Activated gamma-delta T cell treated with Interleukin-2 at 50 U/mL for 16 hours (primary cell): ENCODE data around the gene RPRD1A.
"Not testable (repeated sequence)": the region's sequence is repeated elsewhere in the genome, so short reads cannot be mapped to it uniquely, and the experiment has no call there.

ENCODE experiments used
- DNase-seq: peaks from one replicate; pipeline ENCODE4 v3.0.0-alpha.2; 2020

The RPRD1A gene

DNA sequence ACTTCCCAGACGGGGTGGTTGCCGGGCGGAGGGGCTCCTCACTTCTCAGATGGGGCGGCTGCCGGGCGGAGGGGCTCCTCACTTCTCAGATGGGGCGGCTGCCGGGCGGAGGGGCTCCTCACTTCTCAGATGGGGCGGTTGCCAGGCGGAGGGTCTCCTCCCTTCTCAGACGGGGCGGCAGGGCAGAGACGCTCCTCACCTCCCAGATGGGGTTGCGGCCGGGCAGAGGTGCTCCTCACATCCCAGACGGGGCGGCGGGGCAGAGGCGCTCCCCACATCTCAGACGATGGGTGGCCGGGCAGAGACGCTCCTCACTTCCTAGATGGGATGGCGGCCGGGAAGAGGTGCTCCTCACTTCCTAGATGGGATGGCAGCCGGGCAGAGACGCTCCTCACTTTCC lies 10.4 kb upstream of the RPRD1A start:
- not testable (repeated sequence) for DNase-seq

DNA sequence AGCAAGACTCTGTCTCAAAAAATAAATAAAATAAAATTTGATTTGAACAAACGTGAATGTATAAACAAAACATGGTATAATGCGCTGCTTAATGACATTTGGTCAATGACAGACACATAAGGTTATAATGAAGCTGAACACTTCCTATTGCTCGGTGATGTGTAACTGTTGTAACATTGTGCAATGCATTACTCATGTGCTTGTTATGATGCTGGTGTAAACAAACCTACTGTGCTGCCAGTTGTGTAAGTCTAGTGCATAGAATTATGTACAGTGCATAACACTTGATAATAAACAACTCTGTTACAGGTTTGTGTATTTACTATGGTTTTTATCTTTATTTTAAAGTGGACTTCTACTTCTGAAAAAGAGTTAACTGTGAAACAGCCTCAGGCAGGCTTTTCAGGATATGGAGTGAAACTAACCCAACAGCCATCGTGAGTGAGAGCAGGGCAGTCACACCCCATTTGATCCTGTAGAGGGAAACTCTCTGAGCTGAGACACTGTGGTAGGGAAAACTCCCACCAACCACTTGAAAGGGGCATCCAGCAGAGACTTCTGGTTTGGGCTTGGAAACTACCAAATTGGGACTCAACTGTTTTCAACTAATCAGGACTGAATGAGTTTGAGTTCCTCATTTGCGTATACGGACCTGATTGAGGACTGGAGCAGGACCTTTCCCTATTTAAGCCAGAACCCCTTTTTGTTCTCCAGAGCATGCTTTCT lies 8.7 kb upstream of the RPRD1A start:
- DNase-seq, result no peak

DNA sequence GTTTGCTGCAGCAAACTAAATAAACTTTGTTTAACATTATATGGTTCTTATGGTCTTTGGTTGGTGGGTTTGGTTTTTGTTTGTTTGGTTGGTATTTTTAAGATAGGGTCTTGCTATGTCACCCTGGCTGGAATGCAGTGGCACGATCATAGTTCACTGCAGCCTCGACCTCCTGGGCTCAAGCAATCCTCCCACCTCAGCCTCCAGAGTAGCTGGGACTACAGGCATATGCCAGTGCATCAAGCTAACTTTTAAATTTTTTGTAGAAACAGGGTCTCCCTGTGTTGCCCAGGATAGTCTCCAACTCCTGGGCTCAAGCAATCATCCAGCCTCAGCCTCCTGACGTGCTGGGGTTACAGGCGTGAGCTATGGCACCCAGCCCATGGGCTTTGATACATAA lies 7.1 kb upstream of the RPRD1A start:
- DNase-seq, result no peak

DNA sequence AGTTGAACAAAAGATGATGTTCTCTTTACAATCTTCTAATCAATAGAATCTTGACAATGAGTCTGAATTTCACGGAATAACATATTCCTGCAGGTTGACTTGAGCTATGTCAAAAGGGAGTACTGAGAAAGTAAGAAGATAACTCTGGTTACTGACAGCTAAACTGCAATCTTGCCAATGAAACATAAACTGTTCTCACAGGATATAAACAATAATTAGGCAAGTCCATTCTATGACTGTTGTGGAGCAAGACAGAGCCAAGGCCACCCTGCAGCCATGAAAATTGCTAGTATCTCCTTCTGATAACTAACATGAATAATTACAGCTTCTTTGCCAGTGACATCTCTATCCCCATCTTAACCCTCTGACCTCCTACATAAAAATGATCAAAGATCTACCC lies 6.3 kb upstream of the RPRD1A start:
- DNase-seq, result no peak

DNA sequence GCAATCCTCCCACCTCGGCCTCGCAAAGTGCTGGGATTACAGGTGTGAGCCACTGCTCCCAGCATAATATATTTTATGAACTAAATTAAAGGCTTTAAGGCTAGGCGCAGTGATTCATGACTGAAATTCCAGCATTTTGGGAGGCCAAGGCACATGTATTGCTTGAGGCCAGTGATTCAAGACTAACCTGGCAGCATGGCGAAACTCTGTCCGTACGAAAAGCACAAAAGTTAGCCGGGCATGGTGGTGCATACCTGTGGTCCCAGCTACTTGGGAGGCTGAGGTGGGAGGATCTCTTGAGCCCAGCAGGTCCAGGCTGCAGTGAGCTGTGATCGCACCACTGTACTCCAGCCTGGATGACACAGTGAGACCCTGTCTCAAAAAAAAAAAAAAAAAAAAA lies 5.0 kb upstream of the RPRD1A start:
- DNase-seq, result not testable (repeated sequence)

DNA sequence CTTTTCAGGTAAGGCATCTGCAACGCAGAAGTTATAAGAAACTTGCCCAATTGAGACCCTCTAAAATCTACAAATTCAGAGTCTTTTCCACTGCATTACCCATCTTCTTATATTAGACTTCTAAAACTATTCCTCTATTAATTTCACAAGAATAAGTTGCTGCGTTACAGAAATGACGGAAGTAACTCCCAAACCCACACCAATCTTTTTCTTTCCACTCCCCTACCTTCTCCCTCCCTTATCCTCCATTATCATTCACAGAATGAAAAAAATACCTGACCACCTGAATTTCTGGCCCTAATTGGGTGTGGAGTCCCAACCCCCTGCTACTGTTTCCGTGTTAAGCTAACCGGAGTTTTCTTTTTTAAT lies 689 bp downstream of the RPRD1A start:
- no peak for DNase-seq

DNA sequence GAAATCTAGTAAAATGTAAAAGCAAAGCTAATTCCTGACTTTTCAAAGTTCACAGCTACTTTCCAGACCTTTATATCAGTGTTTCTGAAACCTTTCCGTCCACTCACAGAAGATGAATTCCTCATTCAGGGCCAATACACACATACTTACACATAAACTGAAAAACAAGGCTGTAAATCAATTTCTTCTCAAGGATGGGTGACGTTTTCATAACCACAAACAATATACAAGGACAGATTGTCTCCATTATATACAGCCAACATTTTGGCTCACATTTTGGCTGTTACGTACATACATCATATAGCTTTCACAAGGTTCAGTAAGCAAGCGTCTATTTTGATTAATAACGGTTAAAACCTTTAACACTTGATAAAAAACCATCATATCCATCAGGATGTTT lies 1.4 kb downstream of the RPRD1A start:
- DNase-seq, result no peak

DNA sequence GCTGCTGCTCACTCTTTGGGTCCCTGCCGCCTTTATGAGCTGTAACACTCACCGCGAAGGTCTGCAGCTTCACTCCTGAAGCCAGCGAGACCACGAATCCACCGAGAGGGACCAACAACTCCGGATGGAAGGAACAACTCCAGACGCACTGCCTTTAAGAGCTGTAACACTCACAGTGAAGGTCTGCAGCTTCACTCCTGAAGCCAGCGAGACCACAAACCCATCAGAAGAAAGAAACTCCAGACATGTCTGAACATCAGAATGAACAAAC lies 2.6 kb downstream of the RPRD1A start:
- not testable (repeated sequence) for DNase-seq

DNA sequence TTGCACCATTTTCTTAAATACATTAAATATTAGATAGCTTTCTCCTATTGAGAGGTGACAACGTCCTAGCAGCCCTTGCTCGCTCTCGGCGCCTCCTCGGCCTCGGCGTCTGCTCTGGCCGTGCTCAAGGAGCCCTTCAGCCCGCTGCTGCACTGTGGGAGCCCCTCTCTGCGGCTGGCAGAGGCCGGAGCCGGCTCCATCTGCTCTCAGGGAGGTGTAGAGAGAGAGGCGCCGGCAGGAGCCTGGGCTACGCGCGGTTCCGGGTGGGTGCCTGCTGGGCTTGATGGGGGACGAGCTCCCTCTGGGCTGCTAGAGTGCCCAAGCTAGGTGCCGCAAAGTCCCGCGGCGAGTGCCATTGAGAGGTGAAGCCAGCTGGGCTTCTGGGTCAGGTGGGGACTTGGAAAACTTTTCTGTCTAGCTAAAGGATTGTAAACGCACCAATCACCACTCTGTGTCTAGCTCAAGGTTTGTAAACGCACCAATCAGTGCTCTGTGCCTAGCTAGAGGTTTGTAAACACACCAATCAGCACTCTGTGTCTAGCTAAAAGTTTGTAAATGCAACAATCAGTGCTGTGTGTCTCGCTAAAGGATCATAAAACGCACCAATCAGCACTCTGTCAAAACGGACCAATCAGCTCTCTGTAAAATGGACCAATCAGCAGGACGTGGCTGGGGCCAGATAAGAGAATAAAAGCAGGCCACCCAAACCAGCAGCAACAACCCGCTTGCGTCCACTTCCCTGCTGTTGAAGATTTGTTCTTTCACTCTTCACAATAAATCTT lies 3.1 kb downstream of the RPRD1A start:
- no peak for DNase-seq

DNA sequence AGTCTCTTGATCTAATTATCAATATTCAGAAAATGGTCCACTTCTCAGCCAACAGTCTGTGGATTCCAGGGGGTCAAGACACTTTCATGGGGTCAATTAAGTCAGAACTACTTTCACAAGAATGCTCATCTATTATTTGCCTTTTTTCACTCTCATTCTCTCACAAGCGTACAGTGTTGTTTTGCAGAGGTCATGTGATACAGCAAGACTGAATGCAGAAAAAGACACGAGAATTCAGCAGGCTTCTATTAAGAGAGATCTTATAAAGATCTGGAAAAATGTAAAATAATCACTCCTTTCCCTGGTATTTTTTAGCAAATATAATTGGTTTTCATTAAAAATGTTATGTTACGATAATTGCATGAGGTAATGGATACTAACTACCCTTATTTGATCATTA lies 8.7 kb downstream of the RPRD1A start:
- no peak for DNase-seq

DNA sequence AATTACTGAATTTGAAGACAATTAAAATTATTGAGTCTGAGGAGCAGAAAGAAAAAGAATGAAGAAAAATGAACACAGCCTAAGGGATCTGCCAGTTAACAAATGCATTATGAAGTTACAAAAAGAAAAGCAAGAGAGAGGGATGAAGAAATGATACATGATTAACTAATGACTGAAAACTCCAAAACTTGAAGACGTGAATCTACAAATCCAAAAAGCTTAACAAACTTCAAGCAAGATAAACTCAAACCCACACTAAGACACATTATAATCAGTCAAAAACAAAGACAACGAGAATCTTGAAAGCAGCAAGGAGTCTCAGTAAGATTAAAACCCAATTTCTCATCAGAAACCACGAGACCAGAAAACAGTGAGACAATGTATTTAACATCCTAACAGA lies 15.6 kb downstream of the RPRD1A start:
- DNase-seq, result no peak

DNA sequence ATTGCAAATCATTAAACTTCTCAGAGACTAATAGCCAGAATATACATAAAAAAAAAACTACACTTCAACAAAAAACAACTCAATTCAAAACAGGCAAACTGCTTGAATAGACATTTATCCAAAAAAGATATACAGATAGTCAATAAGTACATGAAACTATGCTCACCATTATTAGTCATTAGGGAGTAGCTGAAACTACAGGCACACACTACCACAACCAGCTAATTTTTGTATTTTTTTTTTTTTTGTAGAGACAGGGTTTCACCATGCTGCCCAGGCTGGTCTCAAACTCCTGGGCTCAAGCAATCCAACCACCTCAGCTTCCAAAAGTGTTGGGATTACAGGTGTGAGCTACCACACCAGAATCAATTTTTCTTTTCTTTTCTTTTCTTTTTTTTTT lies 16.9 kb downstream of the RPRD1A start:
- no peak for DNase-seq

DNA sequence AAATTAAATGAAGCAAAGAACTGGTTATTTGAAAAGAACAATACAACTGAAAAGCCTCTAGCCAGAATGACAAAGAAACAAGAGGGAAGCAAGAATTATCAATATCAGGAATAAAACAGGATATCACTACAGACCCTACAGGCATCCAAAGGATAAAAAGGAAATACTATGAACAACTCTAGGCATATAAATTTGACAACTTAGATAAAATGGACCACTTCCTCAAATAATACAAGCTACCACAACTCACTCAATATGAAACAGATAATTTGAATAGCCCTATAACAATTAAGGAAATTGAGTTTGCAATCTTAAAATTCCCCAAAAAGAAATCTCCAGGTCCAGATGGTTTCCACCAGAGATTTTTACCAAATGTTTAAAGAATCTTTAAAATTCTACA lies 19.8 kb downstream of the RPRD1A start:
- no peak for DNase-seq

DNA sequence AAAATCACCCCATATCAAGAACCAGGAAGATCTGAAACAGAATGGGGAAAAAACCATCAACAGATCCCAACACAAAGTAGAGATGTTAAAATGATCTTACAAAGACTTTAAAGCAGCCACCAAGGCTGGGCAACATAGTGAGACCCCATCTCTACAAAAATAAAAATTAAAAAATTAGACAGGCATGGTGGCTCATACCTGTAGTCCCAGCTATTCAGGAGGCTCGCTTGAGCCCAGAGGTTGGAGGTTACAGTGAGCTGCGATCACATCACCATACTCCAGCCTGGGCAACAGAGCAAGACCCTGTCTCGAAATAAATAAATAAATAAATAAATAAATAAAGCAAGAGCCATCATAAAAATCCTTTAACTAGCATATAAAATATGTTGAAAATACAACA lies 20.5 kb downstream of the RPRD1A start:
- no peak for DNase-seq

DNA sequence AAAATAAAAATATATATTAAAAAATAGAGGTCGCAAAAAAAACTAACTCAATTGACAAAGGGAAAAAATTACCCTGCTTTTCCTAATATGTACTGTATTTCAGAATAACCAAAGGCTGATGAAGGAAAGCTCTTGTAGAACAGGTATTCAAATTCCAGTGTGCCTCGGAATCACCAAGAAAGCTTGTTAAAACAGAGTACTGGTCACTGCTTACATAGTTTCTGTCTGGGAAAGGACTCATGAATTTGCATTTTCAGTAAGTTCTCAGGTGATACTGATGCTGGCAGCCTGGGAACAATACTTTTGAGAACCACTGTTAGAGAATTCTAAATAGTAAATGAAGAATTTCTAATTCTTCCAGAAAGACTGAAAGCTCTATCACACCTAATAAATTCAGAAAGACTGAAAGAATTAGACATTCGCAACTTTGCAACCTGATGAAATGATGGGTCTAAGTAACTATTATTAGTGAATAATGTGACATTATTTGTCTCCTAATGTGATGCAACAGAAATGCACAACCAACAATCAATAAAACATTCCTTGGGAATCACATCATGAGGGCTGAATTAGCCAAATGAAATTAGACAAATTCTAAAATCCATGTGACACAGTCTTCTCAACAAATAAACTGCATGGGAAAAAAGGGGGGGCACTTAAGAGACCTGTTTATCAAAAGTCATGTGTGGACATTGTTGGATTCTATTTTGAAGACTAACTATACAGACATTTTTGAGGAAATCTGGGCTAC lies 21.9 kb downstream of the RPRD1A start:
- no peak for DNase-seq

DNA sequence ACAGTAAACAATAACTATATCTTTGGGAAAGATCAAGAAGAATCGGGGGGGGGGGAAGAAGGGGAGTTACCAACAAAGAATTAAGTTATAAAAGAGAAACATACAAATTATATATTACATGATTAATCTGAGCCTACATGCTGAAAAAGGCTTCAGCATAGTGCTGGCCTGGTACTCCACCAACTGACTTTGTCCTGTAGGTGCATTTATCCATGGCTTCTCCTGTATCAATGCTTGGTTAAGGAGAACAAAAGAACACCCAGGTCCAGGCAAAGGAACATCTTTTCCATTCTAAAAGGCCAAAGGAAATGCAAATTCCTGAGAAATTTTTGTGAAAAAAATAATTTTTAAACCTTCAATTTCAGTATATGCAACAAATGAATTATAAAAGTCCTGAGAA lies 24.2 kb downstream of the RPRD1A start:
- DNase-seq, result no peak

DNA sequence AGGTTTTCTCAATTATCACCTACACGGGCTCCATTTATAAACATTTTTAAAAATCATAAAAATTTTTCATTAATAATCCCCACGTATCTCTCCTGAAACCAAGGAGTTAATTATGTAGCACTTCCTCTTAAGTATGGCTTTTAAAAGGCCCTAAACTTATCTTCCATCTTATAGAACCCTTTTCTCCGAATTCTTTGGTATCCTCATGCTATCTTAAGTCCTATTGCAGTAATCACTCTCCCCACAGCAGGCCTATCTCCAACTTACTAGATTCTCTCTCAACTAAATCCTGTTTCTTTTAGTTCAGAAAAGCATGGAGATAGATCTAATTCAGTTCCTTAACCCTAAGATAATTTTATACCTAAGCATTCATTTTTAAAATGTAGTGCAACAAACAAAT lies 26.2 kb downstream of the RPRD1A start:
- no peak for DNase-seq

DNA sequence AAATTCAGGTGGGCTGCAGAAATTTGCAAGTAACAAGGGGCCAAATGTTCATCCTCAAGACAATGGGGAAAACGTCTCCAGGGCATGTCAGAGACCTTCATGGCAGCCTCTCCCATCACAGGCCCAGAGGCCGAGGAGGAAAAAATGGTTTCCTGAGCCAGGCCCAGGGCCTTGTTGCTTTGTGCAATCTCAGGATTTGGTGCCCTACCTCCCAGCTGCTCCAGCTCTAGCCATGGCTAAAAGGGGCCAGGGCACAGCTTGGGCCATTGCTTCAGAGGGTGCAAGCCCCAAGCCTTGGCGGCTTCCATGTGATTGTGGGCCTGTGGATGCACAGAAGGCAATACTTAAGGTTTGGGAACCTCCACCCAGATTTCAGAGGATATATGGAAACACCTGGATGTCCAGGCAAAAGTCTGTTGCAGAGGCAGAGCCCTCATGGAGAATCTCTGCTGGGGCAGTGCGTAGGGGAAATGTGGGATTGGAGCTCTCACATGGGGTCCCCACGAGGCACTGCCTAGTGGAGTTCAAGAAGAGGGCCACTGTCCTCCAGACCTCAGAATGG lies 29.2 kb downstream of the RPRD1A start:
- DNase-seq, result no peak

DNA sequence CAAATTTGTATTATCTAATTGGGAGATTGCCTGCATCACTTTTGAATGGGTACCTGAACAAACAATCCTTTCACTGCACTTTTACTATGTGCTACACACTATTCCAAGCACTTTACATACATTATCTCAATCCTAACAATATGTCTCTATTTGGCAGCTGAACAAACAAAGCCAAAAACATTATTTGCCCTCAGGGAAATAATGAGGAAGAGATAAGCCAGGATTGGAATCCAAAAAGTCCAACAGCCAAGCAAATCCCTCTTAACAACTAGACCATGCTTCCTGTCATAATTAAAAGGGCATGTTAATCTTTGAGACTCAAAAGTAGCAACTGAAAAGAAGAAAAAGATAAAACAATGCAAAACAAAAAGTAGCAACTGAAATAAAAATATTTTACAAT lies 32.1 kb downstream of the RPRD1A start:
- no peak for DNase-seq

DNA sequence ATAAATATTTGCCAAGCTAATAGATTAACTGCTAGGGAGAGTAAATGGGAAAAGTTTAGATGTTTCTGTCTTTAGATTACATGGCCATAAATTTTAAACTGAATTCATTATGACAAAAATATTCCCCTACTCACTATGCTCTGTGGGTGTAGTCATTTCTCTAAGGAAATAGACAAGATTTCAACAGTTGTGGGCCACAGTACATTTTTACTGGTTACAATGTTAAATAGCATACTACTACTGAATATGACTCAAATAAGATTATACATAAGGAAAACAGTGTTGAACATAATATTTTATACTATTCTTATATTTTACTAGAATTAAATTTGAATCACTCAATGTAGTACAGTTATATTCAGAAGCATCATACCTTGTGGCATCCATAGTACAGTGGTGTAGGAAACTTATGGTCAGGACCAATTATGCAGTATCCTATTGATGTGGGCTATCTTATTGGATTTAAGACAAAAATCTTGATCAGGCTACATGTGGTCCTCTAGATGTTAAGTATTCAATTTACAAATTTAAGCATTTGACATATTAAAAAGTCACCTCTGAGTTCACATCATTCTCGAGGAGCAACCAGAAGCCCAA lies 33.0 kb downstream of the RPRD1A start:
- no peak for DNase-seq

DNA sequence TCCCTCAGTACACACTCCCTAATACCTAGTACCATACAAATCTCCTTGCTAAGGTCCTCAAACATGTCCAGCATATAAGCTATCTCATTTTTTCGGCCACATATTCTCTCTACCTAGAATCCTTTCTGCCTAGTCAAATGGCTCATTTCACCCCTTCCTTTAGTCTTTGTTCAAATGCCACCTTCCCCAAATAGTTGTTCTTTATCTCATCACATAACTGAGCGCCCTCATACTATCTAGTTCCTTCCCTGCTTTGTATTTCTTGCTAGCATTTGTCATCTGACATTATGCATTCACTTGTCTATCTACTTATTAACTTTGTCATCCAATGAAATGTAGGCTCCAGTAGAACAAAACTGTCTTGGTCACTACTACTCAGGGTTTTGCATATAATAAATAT lies 35.5 kb downstream of the RPRD1A start:
- DNase-seq, result no peak

DNA sequence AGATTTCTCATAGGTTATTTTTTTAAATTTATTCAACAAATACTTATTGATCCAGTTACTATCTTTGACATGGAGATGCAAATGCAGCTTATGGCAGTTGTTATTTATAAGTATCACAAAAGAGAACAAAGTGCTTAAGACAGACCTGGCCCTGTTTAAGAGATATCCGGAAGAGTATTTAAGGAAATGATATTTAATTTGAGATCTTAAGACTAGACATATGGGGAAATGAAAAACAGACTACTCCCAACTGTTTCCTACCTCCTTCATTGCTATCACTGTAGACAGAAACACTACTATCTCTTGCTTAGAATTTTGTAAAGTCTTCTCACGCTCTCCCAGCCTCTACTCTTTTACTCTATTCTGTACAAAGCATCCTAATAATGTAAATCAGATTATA lies 36.0 kb downstream of the RPRD1A start:
- no peak for DNase-seq

DNA sequence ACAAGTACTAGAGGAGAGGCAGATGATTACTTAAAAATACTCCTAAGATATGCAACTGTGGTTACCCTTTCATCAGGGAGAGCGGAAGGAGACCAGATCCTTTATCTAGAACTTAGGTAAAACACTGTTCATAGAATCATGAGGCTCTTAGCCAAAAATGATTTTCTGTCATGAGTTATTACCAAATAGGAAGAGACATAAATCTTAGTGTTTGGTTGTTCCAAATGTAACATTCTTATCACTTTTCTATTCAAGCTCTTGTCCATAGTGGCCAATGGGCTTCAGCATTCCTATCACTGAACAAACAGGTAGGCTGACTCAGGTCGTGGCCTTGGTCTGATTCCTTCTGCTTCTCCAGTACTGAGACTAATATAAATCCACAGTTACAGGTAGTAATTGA lies 38.5 kb downstream of the RPRD1A start:
- DNase-seq, result no peak

DNA sequence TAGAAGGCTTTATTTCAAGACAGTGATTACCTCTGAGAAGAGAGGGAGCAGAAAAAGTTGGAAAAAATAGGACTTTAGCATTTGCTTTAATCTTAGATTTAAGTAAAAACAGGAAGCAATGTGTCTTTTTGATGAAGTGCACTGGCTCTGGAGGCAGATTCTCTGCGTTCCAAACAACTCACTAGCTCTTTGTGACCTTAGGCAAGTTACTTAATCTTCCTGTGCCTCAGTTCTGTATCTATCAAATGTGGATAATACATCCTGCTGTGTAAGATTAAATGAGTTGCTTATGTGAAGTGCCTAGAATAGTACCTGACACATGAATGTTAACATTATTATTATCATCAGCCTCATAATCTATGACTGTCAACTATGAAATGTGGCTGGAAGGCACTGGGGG lies 42.3 kb downstream of the RPRD1A start:
- DNase-seq, result no peak
